ENCODE data around the gene SLC43A3.

DNA sequence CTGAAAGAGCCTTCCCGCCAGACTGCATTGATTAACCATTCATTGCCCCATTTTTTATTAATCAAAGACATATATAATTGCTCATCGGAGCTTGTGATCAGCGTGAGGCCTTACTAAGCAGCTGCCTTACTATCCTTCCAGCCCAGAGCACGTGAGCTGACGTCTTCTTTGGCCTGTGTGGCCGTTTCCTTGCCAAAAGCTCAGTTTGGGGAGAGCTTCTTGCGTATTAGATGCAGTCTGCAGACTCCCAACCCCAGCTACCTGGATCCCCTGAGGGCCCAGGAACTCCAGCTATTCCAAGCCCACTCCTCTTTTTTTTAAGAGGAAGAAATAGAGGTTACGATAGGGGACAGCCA is 784 bp upstream of the SLC43A3 start:
- TF ChIP-seq, protein P1, sequence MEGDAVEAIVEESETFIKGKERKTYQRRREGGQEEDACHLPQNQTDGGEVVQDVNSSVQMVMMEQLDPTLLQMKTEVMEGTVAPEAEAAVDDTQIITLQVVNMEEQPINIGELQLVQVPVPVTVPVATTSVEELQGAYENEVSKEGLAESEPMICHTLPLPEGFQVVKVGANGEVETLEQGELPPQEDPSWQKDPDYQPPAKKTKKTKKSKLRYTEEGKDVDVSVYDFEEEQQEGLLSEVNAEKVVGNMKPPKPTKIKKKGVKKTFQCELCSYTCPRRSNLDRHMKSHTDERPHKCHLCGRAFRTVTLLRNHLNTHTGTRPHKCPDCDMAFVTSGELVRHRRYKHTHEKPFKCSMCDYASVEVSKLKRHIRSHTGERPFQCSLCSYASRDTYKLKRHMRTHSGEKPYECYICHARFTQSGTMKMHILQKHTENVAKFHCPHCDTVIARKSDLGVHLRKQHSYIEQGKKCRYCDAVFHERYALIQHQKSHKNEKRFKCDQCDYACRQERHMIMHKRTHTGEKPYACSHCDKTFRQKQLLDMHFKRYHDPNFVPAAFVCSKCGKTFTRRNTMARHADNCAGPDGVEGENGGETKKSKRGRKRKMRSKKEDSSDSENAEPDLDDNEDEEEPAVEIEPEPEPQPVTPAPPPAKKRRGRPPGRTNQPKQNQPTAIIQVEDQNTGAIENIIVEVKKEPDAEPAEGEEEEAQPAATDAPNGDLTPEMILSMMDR (conservative IDR thresholded peaks at IDR 0.05; ENCODE audit: low read length), result no peak
- no peak for TF ChIP-seq EZH2phosphoT487 (IDR thresholded peaks at IDR 0.05; ENCODE audit: borderline replicate concordance, low read depth, low read length)
